ENCODE measurements around the gene MYOD1.

The MYOD1 gene

GRCh38 chr11:17734986-17735817, 15.8 kb downstream of the MYOD1 start:
- DNase-seq (ENCODE audit: low read depth), result peak; percentile 35

- no peak for DNase-seq (ENCODE audit: low read depth)
Observed at GRCh38 chr11:17735818-17736578, 16.6 kb downstream of the MYOD1 start.

- no peak for DNase-seq (ENCODE audit: low read depth)
Observed at GRCh38 chr11:17736579-17736893, 17.2 kb downstream of the MYOD1 start.

- no peak for DNase-seq (ENCODE audit: low read depth)
Observed at GRCh38 chr11:17736930-17737817, 17.8 kb downstream of the MYOD1 start.

GRCh38 chr11:17738151-17738973, 19.0 kb downstream of the MYOD1 start:
- no peak for DNase-seq (ENCODE audit: low read depth)

GRCh38 chr11:17739945-17740338, 20.6 kb downstream of the MYOD1 start:
- no peak for DNase-seq (ENCODE audit: low read depth)

GRCh38 chr11:17740649-17741235, 21.4 kb downstream of the MYOD1 start:
- no peak for DNase-seq (ENCODE audit: low read depth)

- DNase-seq (ENCODE audit: low read depth), result no peak
Observed at GRCh38 chr11:17741487-17741886, 22.1 kb downstream of the MYOD1 start.

- no peak for DNase-seq (ENCODE audit: low read depth)
Observed at GRCh38 chr11:17742019-17742418, 22.6 kb downstream of the MYOD1 start.

- no peak for DNase-seq (ENCODE audit: low read depth)
Observed at GRCh38 chr11:17743026-17743807, 23.8 kb downstream of the MYOD1 start.

GRCh38 chr11:17743808-17744119, 24.4 kb downstream of the MYOD1 start:
- no peak for DNase-seq (ENCODE audit: low read depth)

GRCh38 chr11:17744151-17744940, 25.0 kb downstream of the MYOD1 start:
- DNase-seq (ENCODE audit: low read depth), result no peak

GRCh38 chr11:17745023-17745772, 25.8 kb downstream of the MYOD1 start:
- no peak for DNase-seq (ENCODE audit: low read depth)

- no peak for DNase-seq (ENCODE audit: low read depth)
Observed at GRCh38 chr11:17746096-17746495, 26.7 kb downstream of the MYOD1 start.

- DNase-seq (ENCODE audit: low read depth), result no peak
Observed at GRCh38 chr11:17747131-17747955, 28.0 kb downstream of the MYOD1 start.

- no peak for DNase-seq (ENCODE audit: low read depth)
Observed at GRCh38 chr11:17748044-17748443, 28.7 kb downstream of the MYOD1 start.

GRCh38 chr11:17748761-17749721, 29.7 kb downstream of the MYOD1 start:
- DNase-seq (ENCODE audit: low read depth), result no peak
